ENCODE measurements around the gene CUTC. TPM values are rescaled to one million over a fixed set of nuclear protein-coding genes. Genes with fewer than 3 reads are reported as not detected.

The CUTC gene
- total RNA-seq, 4 donors from 2014 or later: 24.5 to 35.1 (median 27.7) TPM

DNA sequence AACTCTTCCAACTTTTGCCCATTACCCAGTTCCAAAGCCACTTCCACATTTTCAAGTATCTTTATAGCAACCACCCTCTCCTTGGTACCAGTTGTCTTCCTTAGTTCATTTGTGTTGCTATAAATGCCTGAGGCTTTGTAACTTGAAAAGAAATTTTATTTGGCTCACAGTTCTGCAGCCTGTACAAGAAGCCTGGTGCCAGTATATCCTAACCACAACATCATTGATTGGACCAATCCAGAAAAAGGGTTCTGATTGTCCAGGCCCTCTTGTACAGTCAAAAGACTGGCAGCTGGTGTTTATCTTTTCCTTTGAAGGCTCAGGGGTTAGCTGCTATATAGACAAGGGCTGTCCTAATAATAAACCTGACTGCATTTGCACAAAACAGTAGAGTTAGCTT is 29.3 kb downstream of the CUTC start:
- Histone ChIP-seq H3K9me3 (no peaks in the 10 kb centered on the region), H3K27ac (no peak overlapping the region), H3K36me3 (peaks cover 0 to 52% of the 10 kb centered on the region in 2 donors), H3K27me3 (no peaks in the 10 kb centered on the region), H3K4me1 (no peaks in the 10 kb centered on the region), H3K4me3 (no peak overlapping the region)
- no peak for ATAC-seq
- TF ChIP-seq, protein P1, sequence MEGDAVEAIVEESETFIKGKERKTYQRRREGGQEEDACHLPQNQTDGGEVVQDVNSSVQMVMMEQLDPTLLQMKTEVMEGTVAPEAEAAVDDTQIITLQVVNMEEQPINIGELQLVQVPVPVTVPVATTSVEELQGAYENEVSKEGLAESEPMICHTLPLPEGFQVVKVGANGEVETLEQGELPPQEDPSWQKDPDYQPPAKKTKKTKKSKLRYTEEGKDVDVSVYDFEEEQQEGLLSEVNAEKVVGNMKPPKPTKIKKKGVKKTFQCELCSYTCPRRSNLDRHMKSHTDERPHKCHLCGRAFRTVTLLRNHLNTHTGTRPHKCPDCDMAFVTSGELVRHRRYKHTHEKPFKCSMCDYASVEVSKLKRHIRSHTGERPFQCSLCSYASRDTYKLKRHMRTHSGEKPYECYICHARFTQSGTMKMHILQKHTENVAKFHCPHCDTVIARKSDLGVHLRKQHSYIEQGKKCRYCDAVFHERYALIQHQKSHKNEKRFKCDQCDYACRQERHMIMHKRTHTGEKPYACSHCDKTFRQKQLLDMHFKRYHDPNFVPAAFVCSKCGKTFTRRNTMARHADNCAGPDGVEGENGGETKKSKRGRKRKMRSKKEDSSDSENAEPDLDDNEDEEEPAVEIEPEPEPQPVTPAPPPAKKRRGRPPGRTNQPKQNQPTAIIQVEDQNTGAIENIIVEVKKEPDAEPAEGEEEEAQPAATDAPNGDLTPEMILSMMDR (IDR thresholded peaks at IDR 0.05): no peak
- TF ChIP-seq POLR2AphosphoS5 (IDR thresholded peaks at IDR 0.05): no peak

DNA sequence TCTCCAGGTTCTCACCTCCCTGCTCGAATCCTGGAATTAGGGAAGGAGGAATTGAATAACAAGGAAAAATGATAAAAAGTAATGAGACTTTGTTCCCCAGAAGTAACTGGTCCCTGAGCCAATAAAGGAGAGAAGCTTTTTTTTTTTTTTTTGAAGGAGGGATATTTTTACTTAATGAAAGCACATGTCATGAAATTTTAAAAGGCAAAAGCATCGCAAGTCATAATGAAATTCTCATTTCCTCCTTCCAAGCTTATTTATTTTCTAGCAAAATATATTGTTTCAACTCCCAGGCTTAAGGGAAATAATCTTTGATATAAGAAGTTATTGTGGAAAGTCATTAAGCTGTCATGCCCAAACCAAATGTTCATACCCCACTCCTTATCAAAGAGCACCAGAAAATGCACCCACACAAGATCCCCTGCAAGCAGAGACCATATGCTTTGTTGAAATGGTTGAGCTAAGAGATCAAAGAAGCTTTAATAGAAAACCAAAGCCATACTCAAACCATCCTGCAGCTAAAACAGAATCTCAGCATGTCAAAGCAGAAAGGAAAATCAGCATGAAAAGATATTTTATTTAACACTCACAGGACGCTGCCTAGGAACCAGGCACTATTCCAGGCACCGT is 33.8 kb downstream of the CUTC start:
- ATAC-seq: no peak
- 45 to 58% methylated on average over 2 to 4 of the region's 4 CpGs for WGBS, 2 donors (ENCODE audit: low coverage in 1 of 2)
- Histone ChIP-seq H3K27ac (no peak overlapping the region), H3K36me3 (peaks cover 0 to 10% of the 10 kb centered on the region in 2 donors), H3K4me3 (no peak overlapping the region), H3K9me3 (no peaks in the 10 kb centered on the region), H3K27me3 (no peaks in the 10 kb centered on the region), H3K4me1 (no peaks in the 10 kb centered on the region)
- no peak for TF ChIP-seq EP300 (IDR thresholded peaks at IDR 0.05)
- TF ChIP-seq, protein P1 (IDR thresholded peaks at IDR 0.05): no peak
- no peak for TF ChIP-seq POLR2AphosphoS5 (IDR thresholded peaks at IDR 0.05)

DNA sequence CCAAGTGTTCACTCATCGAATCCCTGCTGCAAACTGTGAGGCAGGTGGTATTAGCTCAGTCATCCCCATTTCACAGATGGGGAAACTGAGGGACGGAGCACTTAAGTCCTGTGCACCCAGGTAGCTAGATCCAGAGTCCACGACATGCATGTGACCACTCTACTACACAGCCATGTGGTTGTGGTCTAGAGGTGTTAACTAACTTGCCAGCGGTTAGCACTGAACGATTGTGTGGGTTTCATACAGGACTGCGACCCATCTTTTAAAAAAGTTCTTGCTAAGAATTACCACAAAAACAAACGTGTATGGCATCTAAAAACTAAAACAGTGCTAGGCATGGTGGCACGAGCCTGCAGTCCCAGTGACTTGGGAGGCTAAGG is 34.3 kb downstream of the CUTC start:
- 69 to 74% methylated on average over 6 to 8 of the region's 8 CpGs for WGBS, 2 donors (ENCODE audit: low coverage in 1 of 2)

DNA sequence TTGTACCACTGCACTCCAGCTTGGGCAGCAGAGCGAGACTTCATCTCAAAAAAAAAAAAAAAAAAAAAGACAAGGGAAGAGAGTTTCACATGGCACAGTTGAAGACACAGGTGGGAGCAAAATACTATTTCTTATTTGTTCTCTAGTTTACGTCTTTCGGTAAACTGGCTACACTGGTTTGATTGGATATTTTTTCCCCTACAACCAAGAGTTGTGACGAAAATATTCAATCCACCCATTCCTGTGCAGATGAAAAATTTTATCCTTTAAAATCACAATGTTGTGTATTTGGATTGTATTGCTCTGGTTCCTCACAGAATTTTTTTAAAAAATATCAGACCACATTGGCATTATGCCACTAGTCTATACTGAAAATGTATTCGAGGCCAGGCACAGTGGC is 35.9 kb downstream of the CUTC start:
- Histone ChIP-seq H3K9me3 (no peaks in the 10 kb centered on the region), H3K4me1 (no peaks in the 10 kb centered on the region), H3K27ac (no peak overlapping the region), H3K4me3 (no peak overlapping the region), H3K36me3 (no peaks in the 10 kb centered on the region), H3K27me3 (no peaks in the 10 kb centered on the region)
- 64% methylated on average over 4 of the region's 5 CpGs for WGBS, 2 donors (ENCODE audit: low coverage in 1 of 2)
- ATAC-seq: no peak
- TF ChIP-seq EP300 (IDR thresholded peaks at IDR 0.05) (no peak), POLR2A (IDR thresholded peaks at IDR 0.05) (no peak)
- TF ChIP-seq, protein P1 (IDR thresholded peaks at IDR 0.05): no peak

More for the DNA sequence above, 34.3 kb downstream of the CUTC start:
- ATAC-seq: no peak
- Histone ChIP-seq H3K4me3 (no peak overlapping the region), H3K27ac (no peak overlapping the region), H3K27me3 (no peaks in the 10 kb centered on the region), H3K9me3 (no peaks in the 10 kb centered on the region), H3K36me3 (peaks cover 0 to 5% of the 10 kb centered on the region in 2 donors), H3K4me1 (no peaks in the 10 kb centered on the region)
- TF ChIP-seq POLR2AphosphoS5 (IDR thresholded peaks at IDR 0.05) (no peak), POLR2A (IDR thresholded peaks at IDR 0.05) (no peak)

- H3K27ac ChIP-seq: no peak overlapping the region
- no peak for TF ChIP-seq POLR2A (IDR thresholded peaks at IDR 0.05)
- no peak for TF ChIP-seq EP300 (IDR thresholded peaks at IDR 0.05)
- TF ChIP-seq, protein P1 (IDR thresholded peaks at IDR 0.05): no peak
- TF ChIP-seq POLR2AphosphoS5 (IDR thresholded peaks at IDR 0.05): no peak
- H3K4me3 ChIP-seq: no peak overlapping the region
- no peaks in the 10 kb centered on the region for H3K4me1 ChIP-seq
- H3K27me3 ChIP-seq: no peaks in the 10 kb centered on the region
- no peaks in the 10 kb centered on the region for H3K9me3 ChIP-seq
- H3K36me3 ChIP-seq: no peaks in the 10 kb centered on the region
- 11 to 25% methylated on average over 1 to 2 of the region's 2 CpGs for WGBS, 2 donors (ENCODE audit: low coverage in 1 of 2)
- ATAC-seq: no peak
Measured at GRCh38 chr10:99768556-99768955, 36.5 kb downstream of the CUTC start.
